Adrenal gland (tissue), 12 donors: ENCODE data around the gene IGFL3. TPM values are rescaled to one million over a fixed set of nuclear protein-coding genes. Genes with fewer than 3 reads are reported as not detected.
A peak's percentile ranks its signal among the peaks of the same experiment; 100 is the strongest.

ENCODE experiments used
- DNase-seq, 7 donors: peaks; one replicate each; pipeline ENCODE4 v3.0.0-alpha.2; 2019 to 2020
- H3K27ac ChIP-seq, 5 donors: fragments of 200-600 bp; sonication (generic) in 4 of 5; 1 replicate in 3 of 5; 2 replicates in 2 of 5; pipeline versions ENCODE4 v1.5.1 to v1.8.0; 2016 to 2020; ENCODE audit warnings: mild to moderate bottlenecking in 1 of 5
- H3K27me3 ChIP-seq: fragments of 200-600 bp; 2 replicates; pipeline ENCODE4 v1.8.0; 2021
- H3K36me3 ChIP-seq, 2 donors: fragments of 200-600 bp; replicated peaks in 1 of 2; 1 replicate in 1 of 2; 2 replicates in 1 of 2; pipeline versions ENCODE4 v1.5.1 to v1.8.0; 2018 to 2022
- H3K4me1 ChIP-seq, 2 donors: fragments of 200-600 bp; replicated peaks in 1 of 2; 1 replicate in 1 of 2; 2 replicates in 1 of 2; pipeline versions ENCODE4 v1.5.1 to v1.8.0; 2018 to 2021
- H3K4me3 ChIP-seq, 4 donors: fragments of 200-600 bp; sonication (generic) in 3 of 4; one replicate each; pipeline ENCODE4 v1.5.1; 2016 to 2018
- H3K9me3 ChIP-seq, 3 donors: fragments of 200-600 bp; sonication (generic) in 1 of 3; replicated peaks in 1 of 3; 1 replicate in 2 of 3; 2 replicates in 1 of 3; pipeline versions ENCODE4 v1.5.1 to v1.8.0; 2016 to 2021
- POLR2A ChIP-seq, 2 donors: fragments of 450-650 bp; IDR thresholded peaks; one replicate each; pipeline ENCODE4 v1.6.1; 2017; ENCODE audit warnings: antibody characterized with exemption in 2 of 2, mild to moderate bottlenecking in 2 of 2, moderate library complexity in 1 of 2
- WGBS, 4 donors: extraction: QIAGEN DNeasy Blood & Tissue Kit in 2 of 4; methylation state at CpG; one replicate each; pipeline versions ENCODE4 v1.1.5 to v1.1.7; 2013 to 2017; 5-methylcytosine and 5-hydroxymethylcytosine counted together
- intact Hi-C, 2 donors: fragments of 100-400 bp; cut with DNase I; formaldehyde crosslinking; loops; one replicate each; pipeline versions ENCODE4 v1.14.1 to v1.15.0; 2022 to 2023
- polyA plus RNA-seq, 3 donors: library from polyadenylated mRNA; stranded (reverse); fragments of 200-250 nt in 2 of 3; fragments of 350-450 nt in 1 of 3; fragmentation: Illumina TruSeq in 1 of 3; extraction: RNeasy Lipid Tissue Mini Kit (QIAGEN cat#74804) in 1 of 3; gene quantifications; one replicate each; pipeline ENCODE4 v1.2.3, GENCODE V29; 2013 to 2014
- total RNA-seq, 9 donors: library from RNA; depleted of rRNA in 4 of 9; stranded (reverse); fragments of >200 nt in 4 of 9; fragments of 120-200 nt in 1 of 9; fragmentation: NEBNext Ultra II Directional in 1 of 9; extraction: Animal tissue kit (Norgen Biotek cat#: 25700) in 1 of 9; gene quantifications; one replicate each; pipeline versions ENCODE4 v1.1.0 to v1.2.4, GENCODE V29; 2013 to 2023
- TF ChIP-seq, protein P1 (sequence below), 6 experiments: fragments of 450-650 bp in 4 of 6; fragments of 200-600 bp in 2 of 6; sonication (generic) in 1 of 6; IDR thresholded peaks; 1 replicate in 5 of 6; 2 replicates in 1 of 6; pipeline versions ENCODE4 v1.5.1 to v1.8.0; 2016 to 2021; ENCODE audit warnings: antibody characterized with exemption in 6 of 6, mild to moderate bottlenecking in 2 of 6, moderate library complexity in 1 of 6
- donor health status: healthy with polysubstance abuse.
- donor health status: Bipolar disorder and iron deficiency.
- donor health status: DM: yes; HTN: yes; CAD: no.
- donor health status: DM: no; HTN: no; CAD: no.
- donor health status: DM: no; HTN: no; CAD: no.
- donor health status: DM: yes; HTN: yes; CAD: no.

Gene IGFL3
- total and polyA plus RNA-seq, 12 donors, result not detected

DNA sequence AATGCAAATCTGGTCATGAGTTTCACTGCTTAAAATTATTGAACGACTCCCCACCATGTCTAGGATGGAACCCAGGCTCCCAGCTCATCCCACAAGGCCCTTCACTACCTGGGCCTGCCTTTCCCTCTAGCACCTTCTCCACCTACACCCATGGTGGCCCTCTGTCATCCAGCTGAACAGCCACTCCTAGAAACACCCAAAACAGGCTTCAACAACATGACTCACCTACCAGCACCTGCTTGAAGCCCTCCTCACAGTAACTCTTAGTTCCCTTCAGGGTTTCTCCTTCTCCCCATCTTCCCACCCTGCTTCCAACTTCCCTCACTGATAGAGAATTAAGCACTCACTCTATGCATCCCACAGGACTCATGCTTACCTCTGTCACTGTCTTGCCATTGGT, 16.9 kb upstream of the IGFL3 start:
- Histone ChIP-seq H3K27ac (no peak overlapping the region), H3K27me3 (peaks cover 3% of the 10 kb centered on the region), H3K4me1 (no peaks in the 10 kb centered on the region), H3K9me3 (peaks cover 0 to 5% (median 0%) of the 10 kb centered on the region in 3 donors), H3K36me3 (no peaks in the 10 kb centered on the region), H3K4me3 (no peak overlapping the region)
- 43 to 80% (median 60%) methylated on average over 1 of the region's 1 CpG for WGBS, 4 donors
- TF ChIP-seq, protein P1, sequence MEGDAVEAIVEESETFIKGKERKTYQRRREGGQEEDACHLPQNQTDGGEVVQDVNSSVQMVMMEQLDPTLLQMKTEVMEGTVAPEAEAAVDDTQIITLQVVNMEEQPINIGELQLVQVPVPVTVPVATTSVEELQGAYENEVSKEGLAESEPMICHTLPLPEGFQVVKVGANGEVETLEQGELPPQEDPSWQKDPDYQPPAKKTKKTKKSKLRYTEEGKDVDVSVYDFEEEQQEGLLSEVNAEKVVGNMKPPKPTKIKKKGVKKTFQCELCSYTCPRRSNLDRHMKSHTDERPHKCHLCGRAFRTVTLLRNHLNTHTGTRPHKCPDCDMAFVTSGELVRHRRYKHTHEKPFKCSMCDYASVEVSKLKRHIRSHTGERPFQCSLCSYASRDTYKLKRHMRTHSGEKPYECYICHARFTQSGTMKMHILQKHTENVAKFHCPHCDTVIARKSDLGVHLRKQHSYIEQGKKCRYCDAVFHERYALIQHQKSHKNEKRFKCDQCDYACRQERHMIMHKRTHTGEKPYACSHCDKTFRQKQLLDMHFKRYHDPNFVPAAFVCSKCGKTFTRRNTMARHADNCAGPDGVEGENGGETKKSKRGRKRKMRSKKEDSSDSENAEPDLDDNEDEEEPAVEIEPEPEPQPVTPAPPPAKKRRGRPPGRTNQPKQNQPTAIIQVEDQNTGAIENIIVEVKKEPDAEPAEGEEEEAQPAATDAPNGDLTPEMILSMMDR (IDR thresholded peaks at IDR 0.05), result no peak
- no peak for TF ChIP-seq POLR2A (IDR thresholded peaks at IDR 0.05)
- intact Hi-C loops, result no loop called here
- DNase-seq, result no peak

DNA sequence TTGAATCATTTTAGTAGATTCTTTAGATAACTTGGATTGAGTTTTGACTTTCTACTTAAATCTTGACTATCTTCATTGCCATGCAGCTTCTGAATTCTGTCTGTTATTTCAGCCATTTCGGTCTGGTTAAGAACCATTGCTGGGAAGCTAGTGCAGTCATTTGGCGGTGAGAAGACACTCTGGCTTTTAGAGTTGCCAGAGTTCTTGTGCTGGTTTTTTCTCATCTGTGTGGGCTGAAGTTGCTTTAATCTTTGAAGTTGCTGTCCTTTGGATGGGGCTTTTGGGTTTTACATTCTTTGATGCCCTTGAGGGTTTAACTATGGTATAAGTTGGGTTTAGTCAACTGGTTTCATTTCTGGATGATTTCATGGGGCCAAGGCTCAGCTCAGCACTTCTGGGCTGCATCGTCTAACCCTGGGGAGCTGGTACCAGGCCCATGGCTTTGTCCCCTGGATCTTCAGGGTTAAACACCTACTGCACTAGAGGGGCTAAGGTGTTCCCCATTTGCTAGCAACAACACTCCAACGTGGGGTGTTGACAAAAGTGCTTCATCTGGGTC, 13.5 kb upstream of the IGFL3 start:
- H3K36me3 ChIP-seq, result no peaks in the 10 kb centered on the region
- no peak overlapping the region for H3K4me3 ChIP-seq
- peaks cover 3% of the 10 kb centered on the region for H3K27me3 ChIP-seq
- WGBS, 4 donors, result 76 to 80% (median 77%) methylated on average over 4 of the region's 4 CpGs
- H3K27ac ChIP-seq, result no peak overlapping the region
- TF ChIP-seq, protein P1 (IDR thresholded peaks at IDR 0.05), result no peak
- no peak for TF ChIP-seq POLR2A (IDR thresholded peaks at IDR 0.05)
- no peaks in the 10 kb centered on the region for H3K9me3 ChIP-seq
- DNase-seq, result no peak
- intact Hi-C loops, result no loop called here
- no peaks in the 10 kb centered on the region for H3K4me1 ChIP-seq

DNA sequence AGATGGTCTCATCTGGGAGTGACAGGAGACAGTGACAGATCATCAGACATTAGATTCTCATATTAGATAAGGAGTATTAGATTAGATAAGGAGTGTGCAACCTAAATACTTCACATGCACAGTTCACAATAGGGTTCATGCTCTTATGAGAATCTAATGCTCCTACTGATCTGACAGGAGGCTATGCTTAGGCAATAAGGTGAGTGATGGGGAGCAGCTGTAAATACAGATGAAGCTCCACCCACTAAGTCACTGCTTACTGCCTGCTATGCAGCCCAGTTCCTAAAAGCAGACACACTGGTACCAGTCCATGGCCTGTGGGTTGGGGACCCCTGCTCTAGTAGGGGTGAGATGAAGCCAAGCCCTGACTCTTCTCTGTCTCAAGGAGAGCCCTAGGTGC, 10.0 kb upstream of the IGFL3 start:
- Histone ChIP-seq H3K27me3 (peaks cover 3% of the 10 kb centered on the region), H3K4me1 (no peaks in the 10 kb centered on the region), H3K36me3 (no peaks in the 10 kb centered on the region), H3K9me3 (no peaks in the 10 kb centered on the region), H3K27ac (no peak overlapping the region), H3K4me3 (no peak overlapping the region)
- TF ChIP-seq POLR2A (IDR thresholded peaks at IDR 0.05), result no peak
- TF ChIP-seq, protein P1 (IDR thresholded peaks at IDR 0.05), result no peak
- intact Hi-C loops, result no loop called here
- no peak for DNase-seq

DNA sequence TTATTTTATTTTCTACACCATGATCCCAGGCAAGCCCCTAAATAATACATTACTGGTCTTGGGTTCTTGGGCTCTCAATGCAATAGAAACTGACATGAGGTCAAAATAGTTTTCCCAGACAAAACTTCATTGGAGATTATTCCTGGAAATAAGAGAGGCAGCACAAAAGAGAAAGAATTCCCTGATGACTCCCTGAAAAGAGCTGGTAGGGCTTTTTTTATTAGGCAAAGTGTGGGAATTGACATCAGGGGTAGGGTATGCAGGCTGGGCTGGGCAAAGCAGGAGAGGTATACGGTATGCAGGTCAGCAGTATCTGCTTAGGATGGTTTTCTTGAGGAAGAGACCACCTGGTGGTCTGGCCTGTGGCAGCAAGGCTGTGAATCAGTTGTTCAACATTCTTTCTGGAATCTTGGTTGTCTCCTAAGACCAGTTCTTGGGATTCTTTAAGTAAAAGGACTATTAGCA, 9.3 kb upstream of the IGFL3 start:
- Histone ChIP-seq H3K27me3 (peaks cover 3% of the 10 kb centered on the region), H3K9me3 (no peaks in the 10 kb centered on the region), H3K36me3 (no peaks in the 10 kb centered on the region), H3K27ac (peak overlapping the region in 2 of 5 donors; percentile 60 to 62), H3K4me3 (no peak overlapping the region), H3K4me1 (no peaks in the 10 kb centered on the region)
- DNase-seq, result no peak
- TF ChIP-seq POLR2A (IDR thresholded peaks at IDR 0.05), result no peak
- TF ChIP-seq, protein P1 (IDR thresholded peaks at IDR 0.05), result no peak
- WGBS, 4 donors, result 94 to 100% (median 97%) methylated on average over 1 of the region's 1 CpG
- intact Hi-C loops, result no loop called here
